Stimulated activated CD8-positive, alpha-beta memory T cell treated with anti-CD3 and anti-CD28 coated beads, Interleukin-2, amount 100 ng/mL, for 48 hours (primary cell): ENCODE results near the gene KRCC1.

ENCODE experiments used
- DNase-seq, 2 donors: peaks; one replicate each; pipeline ENCODE4 v3.0.0-alpha.2; 2020; ENCODE audit warnings: low read depth in 2 of 2

Gene KRCC1

DNA sequence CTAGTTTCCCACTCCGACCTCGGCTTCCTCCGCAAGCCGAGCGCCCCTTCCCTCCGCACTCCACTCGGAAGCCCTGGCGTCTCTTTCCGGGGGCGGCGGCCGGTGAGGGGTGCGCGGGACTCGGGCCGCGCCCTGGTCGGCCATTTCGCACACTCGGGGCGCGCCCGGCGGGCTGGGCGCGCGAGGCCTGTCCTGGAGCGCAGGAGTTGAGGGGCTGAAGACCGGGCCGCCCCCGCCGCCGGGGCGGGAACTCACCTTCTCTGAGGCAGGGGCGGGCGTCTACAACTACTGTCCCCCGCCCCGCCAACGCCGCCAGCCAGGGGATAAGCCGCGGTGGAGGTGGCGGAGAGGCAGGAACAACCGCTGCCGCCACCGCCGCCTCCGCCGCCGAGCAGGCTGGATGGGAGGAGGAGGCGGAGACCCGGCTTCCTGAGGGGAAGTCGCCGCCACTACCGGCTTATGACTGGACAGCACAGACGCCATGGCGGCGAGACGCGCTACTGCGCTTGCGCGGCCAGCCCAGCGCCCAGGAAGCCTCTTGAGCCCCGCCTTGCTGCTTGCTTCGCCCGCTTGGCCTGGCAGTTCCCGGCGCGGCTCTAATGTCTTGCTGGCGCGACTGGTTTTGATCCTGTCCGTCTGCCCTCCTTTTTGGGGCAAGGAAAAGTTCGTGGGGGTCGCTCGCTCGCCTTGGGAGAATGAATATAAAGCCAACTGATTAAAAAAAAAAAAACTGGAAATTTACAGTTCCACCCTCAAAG, at the start of gene KRCC1:
TSS of gene KRCC1 (minus strand) at position 413 of the 758 bp plus-strand sequence. CDS start 27,220 bp downstream, outside the sequence.
- peak; percentile 87 to 88 for DNase-seq

- DNase-seq, result no peak
Observed at GRCh38 chr2:88100489-88100858, 44.9 kb upstream of the KRCC1 start.

DNA sequence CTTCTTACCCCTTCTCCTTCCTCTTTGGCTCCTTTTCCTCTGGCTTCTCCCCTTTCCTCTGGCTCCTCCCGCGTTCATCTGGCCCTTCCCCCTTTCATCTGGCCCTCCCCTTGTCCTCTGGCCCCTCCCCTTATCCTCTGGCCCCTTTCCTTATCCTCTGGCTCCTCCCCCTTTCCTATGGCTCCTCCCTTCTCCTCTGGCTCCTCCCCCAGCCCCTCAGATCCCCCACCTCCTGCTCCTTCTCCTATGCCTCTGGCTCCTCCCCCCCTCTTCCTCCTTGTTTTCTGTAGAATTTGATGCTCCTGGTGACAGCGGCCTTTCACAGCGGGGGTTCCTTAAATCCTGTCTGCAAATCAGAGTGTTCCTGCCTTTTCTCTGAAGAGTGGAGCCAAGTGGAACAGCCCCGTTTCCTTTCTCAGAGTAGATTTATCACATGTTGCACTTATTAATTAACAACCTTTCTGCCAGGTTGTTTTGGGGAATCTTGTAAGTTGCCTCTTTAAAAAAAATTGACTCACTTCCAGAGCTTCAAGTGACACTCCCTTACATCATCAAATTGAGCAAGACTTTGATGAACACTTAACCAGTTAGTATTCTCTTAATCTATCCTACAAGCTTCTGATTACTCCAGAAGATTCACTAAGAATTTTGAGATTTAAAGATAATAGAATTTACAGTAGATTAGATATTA, 44.4 kb upstream of the KRCC1 start:
- DNase-seq, result no peak

- DNase-seq, result no peak
Observed at GRCh38 chr2:88098558-88098900, 42.9 kb upstream of the KRCC1 start.

GRCh38 chr2:88097891-88098557, 42.4 kb upstream of the KRCC1 start:
- DNase-seq, result no peak

- DNase-seq, result no peak
Observed at GRCh38 chr2:88097192-88097591, 41.6 kb upstream of the KRCC1 start.

- DNase-seq, result no peak
Observed at GRCh38 chr2:88096708-88097107, 41.1 kb upstream of the KRCC1 start.

DNA sequence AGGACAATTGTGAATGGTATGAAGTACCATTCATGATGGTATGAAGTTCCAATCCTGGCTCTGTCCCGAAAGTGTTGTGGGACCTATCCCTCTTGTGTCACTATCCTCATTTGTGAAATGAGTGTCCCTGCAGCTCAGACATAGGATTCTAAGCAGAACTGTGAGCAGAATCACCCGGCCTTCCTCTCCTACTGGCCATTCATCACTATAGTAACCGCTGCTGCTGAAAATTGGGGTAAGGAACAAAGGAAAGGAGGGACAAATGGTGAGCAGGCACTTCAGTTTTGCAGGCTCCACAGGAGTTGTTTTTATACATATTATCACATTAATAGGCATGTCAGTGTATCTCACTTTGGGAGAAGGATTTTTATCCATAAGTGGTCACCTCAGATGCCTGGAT, 39.4 kb upstream of the KRCC1 start:
- no peak for DNase-seq

DNA sequence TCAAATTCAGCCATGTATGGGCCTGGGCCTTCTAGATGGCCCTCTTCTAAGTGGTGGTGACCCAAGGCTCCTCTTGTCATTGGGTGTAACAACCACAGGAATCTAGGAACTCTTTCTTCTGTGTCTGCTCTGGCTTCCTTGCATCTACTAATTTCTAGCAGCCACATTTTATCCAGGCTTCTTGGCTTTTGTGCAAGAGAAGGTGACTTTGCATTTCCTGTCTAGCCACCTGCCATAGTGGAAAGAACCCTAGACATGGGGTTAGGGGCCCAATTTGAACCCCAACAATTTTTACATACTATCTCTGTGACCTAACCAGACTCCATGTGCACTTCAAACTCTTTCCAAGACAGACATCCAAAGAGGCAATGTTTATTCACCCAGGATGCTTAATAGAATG, 37.2 kb upstream of the KRCC1 start:
- no peak for DNase-seq

- no peak for DNase-seq
Observed at GRCh38 chr2:88091943-88092342, 36.4 kb upstream of the KRCC1 start.

DNA sequence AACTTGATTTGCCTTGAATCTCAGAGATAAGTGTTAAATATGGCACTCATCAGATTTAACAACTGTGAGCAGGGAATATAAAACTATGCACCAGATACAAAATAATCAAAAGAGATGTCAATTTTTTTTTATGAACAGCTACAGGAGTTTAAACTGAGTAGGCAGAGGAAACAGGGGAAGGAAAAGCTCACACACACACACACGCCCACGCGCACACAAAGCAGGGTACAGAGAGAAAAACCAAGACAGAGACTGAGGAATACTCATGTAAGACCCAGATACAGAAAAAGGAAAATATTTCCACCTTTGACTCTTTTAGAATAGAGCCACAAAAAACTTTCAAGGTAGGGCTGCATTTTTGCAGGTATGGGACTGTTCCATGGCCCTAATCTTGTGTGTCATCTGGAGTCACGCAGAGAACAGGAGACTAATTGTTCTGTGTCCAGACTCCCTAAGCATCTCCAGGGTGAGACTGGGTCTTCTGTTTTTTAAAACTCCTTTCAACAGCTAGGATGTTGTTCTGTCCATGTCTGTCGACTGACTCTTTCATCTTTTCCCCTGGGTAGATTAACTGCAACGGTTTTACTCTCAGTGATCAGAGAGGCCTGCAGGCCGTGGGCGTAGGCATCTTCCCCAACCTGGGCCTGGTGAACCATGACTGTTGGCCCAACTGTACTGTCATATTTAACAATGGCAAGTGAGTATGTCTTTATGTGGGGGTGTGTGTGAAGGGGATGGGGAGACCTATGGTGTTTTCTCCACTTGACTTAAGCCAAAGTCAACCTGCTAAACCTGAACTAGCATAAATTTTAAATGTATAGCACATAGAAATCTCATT, 35.1 kb upstream of the KRCC1 start:
- DNase-seq, result peak; percentile 4 to 7

GRCh38 chr2:88088999-88089398, 33.4 kb upstream of the KRCC1 start:
- no peak for DNase-seq

DNA sequence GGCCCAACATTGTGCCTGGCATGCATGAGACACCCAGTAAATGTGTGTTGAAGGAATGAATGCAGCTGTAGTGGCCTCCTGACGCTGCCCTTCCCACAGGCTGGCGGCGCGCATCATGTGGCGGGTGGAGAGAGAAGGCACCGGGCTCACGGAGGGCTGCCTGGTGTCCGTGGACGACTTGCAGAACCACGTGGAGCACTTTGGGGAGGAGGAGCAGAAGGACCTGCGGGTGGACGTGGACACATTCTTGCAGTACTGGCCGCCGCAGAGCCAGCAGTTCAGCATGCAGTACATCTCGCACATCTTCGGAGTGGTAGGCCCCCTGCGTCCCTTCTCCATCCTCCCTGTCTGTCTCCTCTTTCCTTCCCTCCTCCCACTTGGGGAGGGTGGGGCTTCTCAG, 32.2 kb upstream of the KRCC1 start:
- DNase-seq, result no peak

- DNase-seq, result no peak
Observed at GRCh38 chr2:88087073-88087472, 31.5 kb upstream of the KRCC1 start.

GRCh38 chr2:88086401-88086800, 30.8 kb upstream of the KRCC1 start:
- DNase-seq, result no peak

GRCh38 chr2:88085602-88086001, 30.0 kb upstream of the KRCC1 start:
- DNase-seq, result no peak

GRCh38 chr2:88085099-88085498, 29.5 kb upstream of the KRCC1 start:
- DNase-seq, result no peak

DNA sequence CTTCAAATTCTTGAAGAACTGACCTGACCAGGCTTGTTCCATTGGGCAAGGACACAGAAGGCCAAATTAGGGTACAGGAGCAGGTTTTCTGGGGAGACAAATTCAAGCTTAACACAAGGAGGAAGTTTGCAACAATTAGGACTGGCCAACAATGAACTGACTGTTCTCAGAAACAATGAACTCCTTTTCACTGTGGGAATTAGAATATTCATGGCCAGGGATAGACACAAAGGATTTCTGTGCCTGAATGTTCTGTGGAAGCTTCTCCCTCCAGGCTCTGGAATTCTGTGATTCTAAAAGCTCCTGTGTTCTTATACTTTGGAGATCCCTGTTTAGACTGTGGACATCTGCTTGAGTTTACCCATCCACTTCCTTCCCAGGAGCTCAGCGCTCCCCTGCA, 27.2 kb upstream of the KRCC1 start:
- DNase-seq, result no peak

DNA sequence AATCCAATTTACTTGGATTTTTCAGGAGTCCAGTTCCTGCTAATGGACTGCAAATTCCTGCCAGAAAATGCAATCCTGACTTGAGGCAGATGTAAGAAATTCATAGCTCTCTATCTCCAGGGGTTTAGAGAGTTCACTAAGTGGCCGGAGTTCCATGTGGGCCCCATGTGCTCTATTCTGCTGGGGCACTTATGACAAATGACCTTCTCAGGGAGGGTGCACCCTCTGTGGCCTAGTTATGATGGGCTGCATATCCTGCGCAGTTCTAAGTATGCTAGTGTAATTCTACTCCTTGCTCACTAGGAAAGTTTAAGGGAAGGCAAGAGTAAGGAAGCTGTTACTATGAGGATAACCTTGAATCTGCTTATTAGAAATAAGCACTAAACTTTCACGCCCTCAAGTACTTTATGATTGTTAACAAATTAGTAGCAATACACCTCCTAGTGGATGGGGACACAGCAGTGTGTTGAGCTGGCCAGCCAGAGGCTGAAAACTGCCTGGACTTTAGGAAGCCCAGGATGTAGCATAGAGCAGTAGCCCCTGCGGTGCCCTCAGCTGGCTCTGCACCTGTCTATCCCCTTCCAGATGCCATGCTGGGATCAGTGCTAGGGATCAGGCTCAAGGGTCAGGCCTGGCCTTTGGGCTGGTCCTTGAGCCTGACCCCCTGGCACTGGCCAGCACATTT, 26.5 kb upstream of the KRCC1 start:
- no peak for DNase-seq

- no peak for DNase-seq
Observed at GRCh38 chr2:88080545-88080944, 25.0 kb upstream of the KRCC1 start.

DNA sequence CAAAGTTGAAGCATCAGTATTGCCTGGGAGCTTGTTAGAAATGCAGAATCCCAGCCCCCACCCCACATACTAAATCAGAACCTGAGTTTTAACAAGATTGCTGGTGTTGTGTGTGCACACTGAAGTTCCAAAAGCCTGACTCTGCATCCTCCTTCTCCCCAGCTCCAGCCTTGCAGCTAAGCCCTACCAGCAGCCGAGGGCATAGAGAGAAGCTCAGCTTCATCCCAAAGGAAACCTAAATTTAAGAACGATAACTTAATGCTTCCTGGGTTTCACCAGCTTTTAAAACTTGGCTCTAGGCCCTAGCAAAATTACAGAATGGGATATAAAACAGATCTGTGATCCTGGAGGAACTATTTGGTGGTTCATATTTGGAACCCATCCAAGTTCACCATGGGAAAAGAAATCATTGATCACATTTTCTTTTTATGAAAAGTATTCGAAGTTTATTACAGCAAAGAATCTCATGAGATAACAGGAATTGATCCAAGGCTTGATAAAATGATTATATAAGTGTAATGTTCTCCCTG, 23.1 kb upstream of the KRCC1 start:
- DNase-seq, result no peak
